Epithelial cell of esophagus (primary cell): Measurements from ENCODE around the gene ZNF827.

ENCODE experiments used
- DNase-seq: peaks from one replicate; pipeline ENCODE4 v3.0.0; 2010; ENCODE audit warnings: low read depth
- H3K4me3 ChIP-seq: 2 replicates; pipeline ENCODE4 v1.5.1; 2011; ENCODE audit warnings: mild to moderate bottlenecking, low read length, control low read depth
- CTCF ChIP-seq: IDR thresholded peaks from 2 replicates; pipeline ENCODE4 v1.5.1; 2011; ENCODE audit warnings: low read depth, mild to moderate bottlenecking, low read length, control low read depth, inconsistent platforms; ENCODE audit not compliant: insufficient read depth; ENCODE audit errors: missing control alignments

ZNF827 gene

GRCh38 chr4:145779319-145779801 lies 159.3 kb downstream of the ZNF827 start:
- no peak for TF ChIP-seq CTCF
- DNase-seq = no peak
- no peak overlapping the region for H3K4me3 ChIP-seq

DNA sequence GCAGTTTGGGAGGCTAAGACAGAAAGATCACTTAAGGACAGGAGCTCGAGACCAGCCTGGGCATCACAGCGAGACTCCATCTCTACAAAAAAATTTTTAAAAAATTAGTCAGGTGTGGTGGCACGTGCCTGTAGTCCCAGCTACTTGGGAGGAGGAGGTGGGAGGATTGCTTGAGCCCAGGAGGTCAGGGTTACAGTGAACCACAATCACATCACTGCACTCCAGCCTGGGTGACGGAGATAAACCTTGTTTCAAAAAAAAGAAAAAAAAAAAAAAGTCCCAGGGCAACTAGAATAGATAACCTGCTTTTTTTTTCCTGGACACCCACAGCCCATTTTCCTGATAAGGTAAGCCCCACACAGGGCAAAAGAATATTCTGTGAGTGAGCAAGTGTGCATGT lies 162.4 kb downstream of the ZNF827 start:
- no peak overlapping the region for H3K4me3 ChIP-seq
- DNase-seq = no peak
- no peak for TF ChIP-seq CTCF

- no peak for DNase-seq
- no peak for TF ChIP-seq CTCF
- no peak overlapping the region for H3K4me3 ChIP-seq
Observed at GRCh38 chr4:145775406-145775805, 163.2 kb downstream of the ZNF827 start.

GRCh38 chr4:145774473-145774872 lies 164.2 kb downstream of the ZNF827 start:
- no peak overlapping the region for H3K4me3 ChIP-seq
- no peak for TF ChIP-seq CTCF
- DNase-seq = no peak

- no peak for TF ChIP-seq CTCF
- no peak for DNase-seq
- H3K4me3 ChIP-seq = no peak overlapping the region
Observed at GRCh38 chr4:145773581-145774234, 164.9 kb downstream of the ZNF827 start.

GRCh38 chr4:145772347-145772746 lies 166.3 kb downstream of the ZNF827 start:
- H3K4me3 ChIP-seq = no peak overlapping the region
- TF ChIP-seq CTCF = no peak
- no peak for DNase-seq

- H3K4me3 ChIP-seq = no peak overlapping the region
Observed at GRCh38 chr4:145770124-145770523, 168.5 kb downstream of the ZNF827 start.

More at GRCh38 chr4:145770124-145770523, 168.5 kb downstream of the ZNF827 start:
- DNase-seq = no peak
- TF ChIP-seq CTCF = no peak
